ENCODE results near the gene TNNC1. TPM values are rescaled to one million over a fixed set of nuclear protein-coding genes. Genes with fewer than 3 reads are reported as not detected.

Gene TNNC1
- not detected in 2 replicates for total RNA-seq (2013; cell fraction: nucleolus; rRNA removed)
- total RNA-seq (2014; rRNA removed): 0.60 and 0.96 TPM in 2 replicates
- total RNA-seq (2014; rRNA removed; fragmentation: Illumina TruSeq; extraction: Trizol): 0.46 TPM in 1 of 2 replicates, not detected in the other
- total RNA-seq (2021): 0.41 TPM in 1 of 2 replicates, not detected in the other
- not detected for polyA plus RNA-seq (2011; ENCODE audit: low read depth)
- 1.3 and 1.8 TPM in 2 replicates for polyA plus RNA-seq (2011; rRNA removed)
- polyA plus RNA-seq (2011; cell fraction: cytosol; rRNA removed): 1.1 and 1.4 TPM in 2 replicates
- 4.0 and 5.2 TPM in 2 replicates for polyA plus RNA-seq (2011; cell fraction: nucleus; rRNA removed)
- polyA plus RNA-seq (2012): 2.0 and 2.3 TPM in 2 replicates
- polyA plus RNA-seq (2014; fragmentation: Illumina TruSeq; extraction: Trizol): 0.35 and 0.46 TPM in 2 replicates
- under 1 TPM in 1 of 2 experiments, not detected in 1; 0.13 TPM for polyA plus RNA-seq (2014; fragmentation: Nextera tagmentation; extraction: Ambion mirVana)
- polyA plus RNA-seq (2014; rRNA removed): 0.77 and 0.85 TPM in 2 replicates
- polyA plus RNA-seq (2016; fragmentation: Nextera tagmentation; extraction: Ambion mirVana): under 1 TPM; 0.40 to 0.66 TPM
- 0.46 and 0.59 TPM in 2 replicates for polyA minus RNA-seq (2011; rRNA and poly(A)+ RNA removed)
- not detected in 2 replicates for polyA minus RNA-seq (2011; cell fraction: cytosol; rRNA and poly(A)+ RNA removed)
- polyA minus RNA-seq (2011; cell fraction: nucleus; rRNA and poly(A)+ RNA removed): 3.3 TPM in 1 of 2 replicates, not detected in the other
- percentile 31 among the genes with signal in this experiment for Bru-seq, nascent RNA
- percentile 29 among the genes with signal in this experiment for BruChase-seq, experiment 1, labeled RNA remaining after a 6-hour chase
- BruChase-seq, experiment 2, labeled RNA remaining after a 2-hour chase: percentile 16 among the genes with signal in this experiment
- long read RNA-seq, experiment 1: 0 reads
- long read RNA-seq, experiment 2: 0 reads

GRCh38 chr3:52453496-52454249 is at the start of gene TNNC1:
Gene TNNC1 (minus strand): TSS chr3:52454041. CDS start chr3:52454015, 26 bp downstream.
- intact Hi-C loops (cut with micrococcal nuclease; ENCODE audit: unreplicated experiment) (loop anchor here (10.0 kb wide), 1 partner anchor 231 kb away; the partner anchor contains the start of genes GNL3 and PBRM1), in situ Hi-C loops (cut with MboI) (no loop called here)
- H3K4me2 ChIP-seq (ENCODE audit: control insufficient read depth, insufficient read depth): peak within 1 kb of the TSS; percentile 96
- CTCF ChIA-PET: interaction anchor here (1.4 to 3.2 kb wide), 2 partner anchors 25 to 233 kb away, joined by 4 to 14 read pairs; no protein-coding TSS in a partner anchor
- H4K20me1 ChIP-seq (ENCODE audit: control insufficient read depth, insufficient read depth): no peaks in the 10 kb centered on the region
- H3K9me3 ChIP-seq (replicated peaks; ENCODE audit: control insufficient read depth, insufficient read depth, low read length): no peaks in the 10 kb centered on the region
- SMC1A ChIA-PET (ENCODE audit: uncharacterized antibody, unreplicated experiment): no interaction called here
- peaks cover 26% of the 10 kb centered on the region for H3K79me2 ChIP-seq (ENCODE audit: control insufficient read depth, insufficient read depth, low read length)
- H3K4me1 ChIP-seq (ENCODE audit: control insufficient read depth, insufficient read depth, low read length): peaks cover 31% of the 10 kb centered on the region
- H3K27ac ChIP-seq (ENCODE audit: control insufficient read depth, insufficient read depth): peak within 1 kb of the TSS; percentile 84
- H2AFZ ChIP-seq (ENCODE audit: control insufficient read depth, low read depth, low read length): peak within 1 kb of the TSS; percentile 98
- H3K9ac ChIP-seq (ENCODE audit: control insufficient read depth, insufficient read depth, low read length): peak within 1 kb of the TSS; percentile 87
- POLR2A ChIA-PET: interaction anchor here (1.2 kb wide), 1 partner anchor 9 kb away, joined by 4 read pairs; no protein-coding TSS in a partner anchor
- 77% methylated on average over 13 of the region's 16 CpGs for WGBS (ENCODE audit: insufficient coverage, insufficient replicate concordance, low lambda C conversion rate, missing lambda C conversion rate)
- ATAC-seq (no peak), DNase-seq (ENCODE audit: low read depth, low spot score) (no peak), FAIRE-seq (no peak)
- RAD21 ChIA-PET (ENCODE audit: unreplicated experiment): interaction anchor here (0.7 to 0.8 kb wide), 2 partner anchors 42 to 65 kb away, joined by 3 read pairs; no protein-coding TSS in a partner anchor
- peaks cover 0 to 8% of the 10 kb centered on the region in 2 experiments; a peak in 2 of 4 replicates for H3K36me3 ChIP-seq (ENCODE audit: control insufficient read depth in 2 of 2, insufficient read depth in 2 of 2, low read length in 1 of 2)
- no TSS peak for BruUV-seq (replicated peaks)
- no peaks in the 10 kb centered on the region for H3K27me3 ChIP-seq (replicated peaks in 1 of 2; ENCODE audit: control insufficient read depth in 2 of 2, insufficient read depth in 2 of 2, low read length in 1 of 2)
- peak within 1 kb of the TSS; percentile 65 for H3K4me3 ChIP-seq
- TF ChIP-seq CTCF (IDR thresholded peaks at IDR 0.05 in 2 of 3, conservative IDR thresholded peaks at IDR 0.05 in 1 of 3; ENCODE audit: control insufficient read depth in 2 of 3, extremely low read depth in 1 of 3, insufficient read depth in 1 of 3, low read depth in 3 of 3, low read length in 3 of 3) (no peak), SMC3 (IDR thresholded peaks at IDR 0.05; ENCODE audit: borderline replicate concordance, low read length) (no peak), ZSCAN29 (IDR thresholded peaks at IDR 0.05) (no peak), ZNF217 (IDR thresholded peaks at IDR 0.05) (no peak), KDM1A (IDR thresholded peaks at IDR 0.05; ENCODE audit: borderline replicate concordance) (no peak), STAT3 (IDR thresholded peaks at IDR 0.05; ENCODE audit: low read depth, low read length) (no peak), TCF12 (IDR thresholded peaks at IDR 0.05; ENCODE audit: low read depth, low read length) (no peak), SIN3A (IDR thresholded peaks at IDR 0.05; ENCODE audit: low read depth, low read length) (no peak), ZBED1 (IDR thresholded peaks at IDR 0.05; ENCODE audit: borderline replicate concordance) (no peak)
- TF ChIP-seq, protein P1, sequence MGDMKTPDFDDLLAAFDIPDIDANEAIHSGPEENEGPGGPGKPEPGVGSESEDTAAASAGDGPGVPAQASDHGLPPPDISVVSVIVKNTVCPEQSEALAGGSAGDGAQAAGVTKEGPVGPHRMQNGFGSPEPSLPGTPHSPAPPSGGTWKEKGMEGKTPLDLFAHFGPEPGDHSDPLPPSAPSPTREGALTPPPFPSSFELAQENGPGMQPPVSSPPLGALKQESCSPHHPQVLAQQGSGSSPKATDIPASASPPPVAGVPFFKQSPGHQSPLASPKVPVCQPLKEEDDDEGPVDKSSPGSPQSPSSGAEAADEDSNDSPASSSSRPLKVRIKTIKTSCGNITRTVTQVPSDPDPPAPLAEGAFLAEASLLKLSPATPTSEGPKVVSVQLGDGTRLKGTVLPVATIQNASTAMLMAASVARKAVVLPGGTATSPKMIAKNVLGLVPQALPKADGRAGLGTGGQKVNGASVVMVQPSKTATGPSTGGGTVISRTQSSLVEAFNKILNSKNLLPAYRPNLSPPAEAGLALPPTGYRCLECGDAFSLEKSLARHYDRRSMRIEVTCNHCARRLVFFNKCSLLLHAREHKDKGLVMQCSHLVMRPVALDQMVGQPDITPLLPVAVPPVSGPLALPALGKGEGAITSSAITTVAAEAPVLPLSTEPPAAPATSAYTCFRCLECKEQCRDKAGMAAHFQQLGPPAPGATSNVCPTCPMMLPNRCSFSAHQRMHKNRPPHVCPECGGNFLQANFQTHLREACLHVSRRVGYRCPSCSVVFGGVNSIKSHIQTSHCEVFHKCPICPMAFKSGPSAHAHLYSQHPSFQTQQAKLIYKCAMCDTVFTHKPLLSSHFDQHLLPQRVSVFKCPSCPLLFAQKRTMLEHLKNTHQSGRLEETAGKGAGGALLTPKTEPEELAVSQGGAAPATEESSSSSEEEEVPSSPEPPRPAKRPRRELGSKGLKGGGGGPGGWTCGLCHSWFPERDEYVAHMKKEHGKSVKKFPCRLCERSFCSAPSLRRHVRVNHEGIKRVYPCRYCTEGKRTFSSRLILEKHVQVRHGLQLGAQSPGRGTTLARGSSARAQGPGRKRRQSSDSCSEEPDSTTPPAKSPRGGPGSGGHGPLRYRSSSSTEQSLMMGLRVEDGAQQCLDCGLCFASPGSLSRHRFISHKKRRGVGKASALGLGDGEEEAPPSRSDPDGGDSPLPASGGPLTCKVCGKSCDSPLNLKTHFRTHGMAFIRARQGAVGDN (IDR thresholded peaks at IDR 0.05): no peak
